GM10266 (cell line): ENCODE measurements around the gene PLEK2.
"Not testable (repeated sequence)": the region's sequence is repeated elsewhere in the genome, so short reads cannot be mapped to it uniquely, and the experiment has no call there.

ENCODE experiments used
- DNase-seq: peaks from one replicate; pipeline ENCODE4 v3.0.0; 2012; ENCODE audit errors: extremely low spot score
- TF ChIP-seq, protein P1 (sequence below): IDR thresholded peaks from 2 replicates; pipeline ENCODE4 v1.5.1; 2012; ENCODE audit warnings: mild to moderate bottlenecking, low read depth; ENCODE audit not compliant: control insufficient read depth, insufficient read depth; ENCODE audit errors: missing control alignments

PLEK2 gene, protein sequence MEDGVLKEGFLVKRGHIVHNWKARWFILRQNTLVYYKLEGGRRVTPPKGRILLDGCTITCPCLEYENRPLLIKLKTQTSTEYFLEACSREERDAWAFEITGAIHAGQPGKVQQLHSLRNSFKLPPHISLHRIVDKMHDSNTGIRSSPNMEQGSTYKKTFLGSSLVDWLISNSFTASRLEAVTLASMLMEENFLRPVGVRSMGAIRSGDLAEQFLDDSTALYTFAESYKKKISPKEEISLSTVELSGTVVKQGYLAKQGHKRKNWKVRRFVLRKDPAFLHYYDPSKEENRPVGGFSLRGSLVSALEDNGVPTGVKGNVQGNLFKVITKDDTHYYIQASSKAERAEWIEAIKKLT

DNA sequence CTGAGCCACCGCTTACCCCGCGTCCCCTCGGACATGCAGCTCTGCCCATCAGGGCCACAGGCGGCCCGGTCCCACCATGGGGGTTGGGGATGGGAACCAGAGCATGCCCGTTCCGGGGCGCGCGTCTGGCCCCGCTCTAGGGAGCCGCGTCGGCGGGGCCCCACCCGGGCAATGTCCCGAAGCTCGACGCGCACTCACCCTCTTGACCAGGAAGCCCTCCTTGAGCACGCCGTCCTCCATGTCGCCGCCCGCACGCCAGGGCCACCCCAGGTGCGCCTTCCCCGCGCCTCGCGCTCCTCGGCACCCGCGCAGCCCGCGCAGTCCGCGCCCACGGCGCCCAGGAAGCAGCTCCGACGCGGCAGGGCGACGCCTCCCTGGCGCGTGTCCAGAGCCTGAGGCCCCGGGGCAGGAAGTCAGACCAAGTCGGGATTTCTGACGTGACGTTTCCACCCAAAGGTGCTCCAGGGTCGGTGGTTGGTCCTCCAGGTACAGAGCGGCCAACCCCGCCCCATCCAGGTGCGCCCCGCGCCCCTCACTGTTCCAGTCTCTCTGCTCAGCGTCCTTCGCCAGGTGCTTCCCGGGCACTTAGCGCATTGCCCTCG, at the start of gene PLEK2:
TSS of gene PLEK2 (minus strand) at position 346 of the 602 bp plus-strand sequence. CDS start at position 240, 106 bp downstream.
- DNase-seq = no peak
- TF ChIP-seq, protein P1, sequence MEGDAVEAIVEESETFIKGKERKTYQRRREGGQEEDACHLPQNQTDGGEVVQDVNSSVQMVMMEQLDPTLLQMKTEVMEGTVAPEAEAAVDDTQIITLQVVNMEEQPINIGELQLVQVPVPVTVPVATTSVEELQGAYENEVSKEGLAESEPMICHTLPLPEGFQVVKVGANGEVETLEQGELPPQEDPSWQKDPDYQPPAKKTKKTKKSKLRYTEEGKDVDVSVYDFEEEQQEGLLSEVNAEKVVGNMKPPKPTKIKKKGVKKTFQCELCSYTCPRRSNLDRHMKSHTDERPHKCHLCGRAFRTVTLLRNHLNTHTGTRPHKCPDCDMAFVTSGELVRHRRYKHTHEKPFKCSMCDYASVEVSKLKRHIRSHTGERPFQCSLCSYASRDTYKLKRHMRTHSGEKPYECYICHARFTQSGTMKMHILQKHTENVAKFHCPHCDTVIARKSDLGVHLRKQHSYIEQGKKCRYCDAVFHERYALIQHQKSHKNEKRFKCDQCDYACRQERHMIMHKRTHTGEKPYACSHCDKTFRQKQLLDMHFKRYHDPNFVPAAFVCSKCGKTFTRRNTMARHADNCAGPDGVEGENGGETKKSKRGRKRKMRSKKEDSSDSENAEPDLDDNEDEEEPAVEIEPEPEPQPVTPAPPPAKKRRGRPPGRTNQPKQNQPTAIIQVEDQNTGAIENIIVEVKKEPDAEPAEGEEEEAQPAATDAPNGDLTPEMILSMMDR = no peak

DNA sequence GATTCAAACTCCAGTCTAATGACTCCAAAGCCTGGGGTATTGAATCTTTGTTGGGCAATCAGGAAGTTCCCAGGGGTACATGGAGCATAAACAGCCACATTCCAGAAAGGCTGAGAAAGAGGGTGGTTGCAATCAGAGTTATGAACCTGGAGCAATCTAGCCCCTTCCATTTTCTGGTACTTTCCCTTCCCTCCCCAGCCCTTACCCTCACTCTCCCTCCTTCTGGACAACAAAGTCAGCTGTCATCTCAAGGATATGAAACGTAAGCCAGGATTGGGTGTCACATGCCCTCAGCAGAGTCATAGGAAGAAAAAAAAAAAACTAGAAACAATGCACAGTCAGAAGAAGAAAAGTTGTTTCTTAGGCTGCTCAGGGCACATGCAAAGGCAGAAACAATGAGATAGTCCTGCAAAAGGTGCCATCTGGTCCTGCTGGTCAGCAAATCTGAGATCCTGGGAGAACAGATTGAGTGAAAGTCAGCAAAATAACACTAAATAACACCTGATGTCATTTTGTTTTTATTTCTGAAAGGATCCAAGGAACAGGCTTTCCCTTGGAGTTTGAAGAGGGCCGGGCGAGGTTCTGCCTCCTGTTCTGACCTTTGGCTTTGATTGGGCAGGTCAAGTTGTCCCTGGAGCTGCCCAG, 49.5 kb upstream of the PLEK2 start:
- DNase-seq = no peak
- TF ChIP-seq, protein P1 = no peak

DNA sequence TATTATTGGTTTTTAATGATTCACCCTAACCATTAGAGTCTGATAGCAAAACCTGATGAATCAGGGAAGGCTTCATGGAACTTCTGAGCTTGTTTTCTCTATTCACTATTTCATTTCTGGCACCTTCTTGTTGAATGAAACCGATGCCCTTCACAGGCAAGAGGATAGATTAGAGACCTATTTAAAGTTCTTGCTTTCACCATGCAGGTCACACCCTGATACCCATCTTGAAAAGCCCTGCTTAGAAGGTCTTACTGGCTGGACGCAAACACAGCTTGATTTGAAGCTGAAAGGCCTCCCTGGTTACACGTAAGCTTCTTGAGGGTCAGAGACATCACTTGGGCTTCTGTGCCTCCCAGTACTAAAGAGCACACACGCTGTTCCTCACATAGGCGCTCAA, 47.4 kb upstream of the PLEK2 start:
- TF ChIP-seq, protein P1 = no peak
- no peak for DNase-seq

- no peak for DNase-seq
- TF ChIP-seq, protein P1 = no peak
These were observed 45.8 kb upstream of the PLEK2 start for GRCh38 chr14:67457782-67458181.

DNA sequence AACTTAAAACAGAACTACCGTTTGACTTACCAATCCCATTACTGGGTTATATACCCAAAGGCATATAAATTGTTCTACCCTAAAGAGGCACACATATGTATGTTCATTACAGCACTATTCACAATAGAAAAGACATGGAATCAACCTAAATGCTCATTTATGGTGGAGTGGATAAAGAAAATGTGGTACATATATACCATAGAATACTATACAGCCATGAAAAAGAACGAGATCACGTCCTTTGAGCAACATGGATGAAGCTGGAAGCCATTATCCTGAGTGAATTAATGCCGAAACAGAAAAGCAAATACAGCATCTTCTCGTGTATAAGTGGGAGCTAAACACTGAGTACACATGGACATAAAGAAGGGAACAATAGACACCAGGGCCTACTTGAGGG, 44.8 kb upstream of the PLEK2 start:
- TF ChIP-seq, protein P1 = no peak
- DNase-seq = no peak

DNA sequence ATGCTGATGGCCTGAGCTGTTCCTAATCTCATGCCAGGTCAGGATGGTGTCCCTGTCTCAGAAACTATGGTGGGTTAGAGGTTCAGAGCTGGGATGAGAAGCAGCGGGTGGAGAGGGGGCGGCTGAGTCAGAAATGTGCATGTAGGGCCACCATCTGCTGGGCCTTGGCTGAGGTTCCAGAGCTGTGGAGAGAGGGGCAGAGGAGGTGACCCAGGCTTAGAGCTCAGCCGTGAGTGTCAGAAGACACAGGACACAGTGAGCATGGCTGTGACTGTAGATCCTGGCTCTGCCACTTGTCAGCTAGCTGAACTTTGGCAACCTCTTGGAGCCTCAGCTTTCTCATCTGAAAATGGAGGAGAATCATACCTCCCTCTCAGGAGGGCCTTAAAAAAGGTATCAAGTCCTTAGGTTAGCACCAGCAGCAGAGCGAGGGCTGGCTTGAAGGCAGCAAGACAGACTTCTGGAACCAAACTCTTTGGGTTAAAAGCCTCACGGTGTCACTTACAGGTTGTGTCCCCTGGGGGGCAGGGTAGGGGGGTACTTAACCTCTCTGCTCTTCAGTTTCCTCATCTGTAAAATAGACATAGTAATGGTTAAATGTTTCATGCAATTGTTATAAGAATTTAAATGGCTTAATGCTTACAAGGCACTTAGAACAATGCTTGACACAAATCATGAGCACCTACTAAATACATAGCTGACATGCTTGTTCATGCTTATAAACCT, 41.8 kb upstream of the PLEK2 start:
- TF ChIP-seq, protein P1 = no peak
- no peak for DNase-seq

DNA sequence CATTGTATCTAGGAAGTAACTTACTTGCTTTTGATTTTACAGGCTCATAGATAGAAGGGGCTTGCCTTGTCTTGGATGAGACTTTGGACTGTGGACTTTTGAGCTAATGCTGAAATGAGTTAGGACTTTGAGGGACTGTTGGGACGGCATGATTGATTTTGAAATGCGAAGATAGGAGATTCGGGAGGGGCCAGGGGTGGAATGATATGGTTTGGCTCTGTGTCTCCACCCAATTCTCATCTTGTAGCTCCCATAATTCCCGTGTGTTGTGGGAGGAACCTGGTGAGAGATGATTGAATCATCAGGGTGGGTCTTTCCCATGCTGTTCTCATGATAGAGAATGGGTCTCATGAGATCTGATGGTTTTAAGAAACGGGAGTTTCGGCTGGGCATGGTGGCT, 39.7 kb upstream of the PLEK2 start:
- not testable (repeated sequence) for DNase-seq
